Esophagus squamous epithelium (tissue), 5 donors: ENCODE data around the gene EGR4. TPM values are rescaled to one million over a fixed set of nuclear protein-coding genes. Genes with fewer than 3 reads are reported as not detected.

Experiments
- DNase-seq: peaks from one replicate; lab custom pipeline; 2025; lab: John Stamatoyannopoulos, UW
- H3K27ac ChIP-seq, 4 donors: fragments of 200-600 bp; sonication (generic); one replicate each; pipeline ENCODE4 v1.5.1; 2016 to 2019; ENCODE audit warnings: mild to moderate bottlenecking in 1 of 4
- H3K27me3 ChIP-seq, 4 donors: fragments of 200-600 bp; sonication (generic); 1 replicate in 3 of 4; 2 replicates in 1 of 4; pipeline versions ENCODE4 v1.5.1 to v1.6.0; 2017 to 2021; ENCODE audit warnings: antibody characterized with exemption in 1 of 4
- H3K36me3 ChIP-seq, 3 donors: fragments of 200-600 bp; sonication (generic); one replicate each; pipeline ENCODE4 v1.5.1; 2016 to 2019
- H3K4me1 ChIP-seq, 3 donors: fragments of 200-600 bp; sonication (generic); one replicate each; pipeline ENCODE4 v1.5.1; 2017 to 2019
- H3K4me3 ChIP-seq, 4 donors: fragments of 200-600 bp; sonication (generic); 1 replicate in 3 of 4; 2 replicates in 1 of 4; pipeline ENCODE4 v1.5.1; 2016 to 2019; ENCODE audit warnings: mild to moderate bottlenecking in 2 of 4, moderate library complexity in 1 of 4
- H3K9me3 ChIP-seq, 3 donors: fragments of 200-600 bp; sonication (generic); one replicate each; pipeline ENCODE4 v1.5.1; 2016 to 2019
- POLR2A ChIP-seq, 4 donors: fragments of 450-650 bp; IDR thresholded peaks; one replicate each; pipeline ENCODE4 v1.6.1; 2017; ENCODE audit warnings: antibody characterized with exemption in 4 of 4, mild to moderate bottlenecking in 4 of 4, moderate library complexity in 3 of 4
- WGBS, 2 donors: methylation state at CpG; one replicate each; pipeline ENCODE4 v1.1.5; 2018; 5-methylcytosine and 5-hydroxymethylcytosine counted together
- intact Hi-C: fragments of 100-400 bp; cut with DNase I; formaldehyde crosslinking; loops from one replicate; pipeline ENCODE4 v1.15.0; 2022
- total RNA-seq, 4 donors: library from RNA; depleted of rRNA; stranded (reverse); fragments of >200 nt; gene quantifications; one replicate each; pipeline ENCODE4 v1.1.0, GENCODE V29; 2016
- TF ChIP-seq, protein P1 (sequence below), 6 experiments: fragments of 450-650 bp in 4 of 6; fragments of 200-600 bp in 2 of 6; sonication (generic) in 2 of 6; IDR thresholded peaks; one replicate each; pipeline ENCODE4 v1.5.1; 2016 to 2019; ENCODE audit warnings: antibody characterized with exemption in 6 of 6, mild to moderate bottlenecking in 4 of 6, moderate library complexity in 4 of 6
- donor health status: DM: yes; HTN: yes; CAD: no.

The EGR4 gene
- total RNA-seq, 4 donors from 2014 or later: 0.26 TPM; not detected in 3

- no peaks in the 10 kb centered on the region for H3K4me1 ChIP-seq
- no peak for TF ChIP-seq POLR2A (IDR thresholded peaks at IDR 0.05)
- TF ChIP-seq, protein P1, sequence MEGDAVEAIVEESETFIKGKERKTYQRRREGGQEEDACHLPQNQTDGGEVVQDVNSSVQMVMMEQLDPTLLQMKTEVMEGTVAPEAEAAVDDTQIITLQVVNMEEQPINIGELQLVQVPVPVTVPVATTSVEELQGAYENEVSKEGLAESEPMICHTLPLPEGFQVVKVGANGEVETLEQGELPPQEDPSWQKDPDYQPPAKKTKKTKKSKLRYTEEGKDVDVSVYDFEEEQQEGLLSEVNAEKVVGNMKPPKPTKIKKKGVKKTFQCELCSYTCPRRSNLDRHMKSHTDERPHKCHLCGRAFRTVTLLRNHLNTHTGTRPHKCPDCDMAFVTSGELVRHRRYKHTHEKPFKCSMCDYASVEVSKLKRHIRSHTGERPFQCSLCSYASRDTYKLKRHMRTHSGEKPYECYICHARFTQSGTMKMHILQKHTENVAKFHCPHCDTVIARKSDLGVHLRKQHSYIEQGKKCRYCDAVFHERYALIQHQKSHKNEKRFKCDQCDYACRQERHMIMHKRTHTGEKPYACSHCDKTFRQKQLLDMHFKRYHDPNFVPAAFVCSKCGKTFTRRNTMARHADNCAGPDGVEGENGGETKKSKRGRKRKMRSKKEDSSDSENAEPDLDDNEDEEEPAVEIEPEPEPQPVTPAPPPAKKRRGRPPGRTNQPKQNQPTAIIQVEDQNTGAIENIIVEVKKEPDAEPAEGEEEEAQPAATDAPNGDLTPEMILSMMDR (IDR thresholded peaks at IDR 0.05): no peak
- WGBS, 2 donors: 53 to 59% methylated on average over 2 of the region's 2 CpGs
- intact Hi-C loops: no loop called here
- no peaks in the 10 kb centered on the region for H3K9me3 ChIP-seq
- no peak overlapping the region for H3K27ac ChIP-seq
- DNase-seq: no peak
- H3K27me3 ChIP-seq: peaks cover 0 to 4% (median 0%) of the 10 kb centered on the region in 4 donors
- H3K4me3 ChIP-seq: no peak overlapping the region
- H3K36me3 ChIP-seq: no peaks in the 10 kb centered on the region
Observed at GRCh38 chr2:73334045-73334444, 40.7 kb upstream of the EGR4 start.

DNA sequence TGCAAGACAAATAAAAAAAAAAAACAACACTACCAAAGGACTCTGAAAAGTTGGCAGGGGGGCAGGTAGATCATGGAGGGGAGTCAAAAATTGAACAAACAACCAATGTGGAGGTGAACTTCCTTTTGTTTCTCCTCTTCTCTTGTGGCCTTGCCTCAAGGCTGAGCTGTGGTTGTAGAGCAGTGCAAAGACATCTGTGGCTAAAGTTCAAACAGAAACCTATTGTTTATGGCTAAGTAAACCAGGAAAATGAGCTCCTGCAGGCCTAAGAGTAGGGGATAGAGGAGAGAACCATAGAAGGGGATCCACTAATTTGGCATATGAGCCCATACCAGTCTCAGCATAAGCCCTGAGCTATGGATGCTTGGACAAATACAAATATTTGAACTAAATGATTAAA, 40.2 kb upstream of the EGR4 start:
- no peak for TF ChIP-seq POLR2A (IDR thresholded peaks at IDR 0.05)
- TF ChIP-seq, protein P1 (IDR thresholded peaks at IDR 0.05): no peak
- Histone ChIP-seq H3K4me1 (no peaks in the 10 kb centered on the region), H3K4me3 (no peak overlapping the region), H3K27ac (no peak overlapping the region), H3K36me3 (no peaks in the 10 kb centered on the region), H3K27me3 (peaks cover 0 to 4% (median 0%) of the 10 kb centered on the region in 4 donors), H3K9me3 (no peaks in the 10 kb centered on the region)
- no peak for DNase-seq
- intact Hi-C loops: no loop called here

- peaks cover 0 to 56% (median 0%) of the 10 kb centered on the region in 4 donors for H3K27me3 ChIP-seq
- intact Hi-C loops: no loop called here
- H3K4me3 ChIP-seq: no peak overlapping the region
- no peak for TF ChIP-seq POLR2A (IDR thresholded peaks at IDR 0.05)
- TF ChIP-seq, protein P1 (IDR thresholded peaks at IDR 0.05): no peak
- DNase-seq: no peak
- H3K9me3 ChIP-seq: no peaks in the 10 kb centered on the region
- H3K27ac ChIP-seq: no peak overlapping the region
- WGBS, 2 donors: 49 to 59% methylated on average over 13 of the region's 13 CpGs
- H3K4me1 ChIP-seq: no peaks in the 10 kb centered on the region
- H3K36me3 ChIP-seq: no peaks in the 10 kb centered on the region
Observed at GRCh38 chr2:73324126-73324725, 30.9 kb upstream of the EGR4 start.

GRCh38 chr2:73323551-73323950, 30.2 kb upstream of the EGR4 start:
- H3K9me3 ChIP-seq: no peaks in the 10 kb centered on the region
- H3K4me3 ChIP-seq: no peak overlapping the region
- H3K27me3 ChIP-seq: peaks cover 0 to 55% (median 0%) of the 10 kb centered on the region in 4 donors
- WGBS, 2 donors: 69 to 70% methylated on average over 5 of the region's 5 CpGs
- TF ChIP-seq, protein P1 (IDR thresholded peaks at IDR 0.05): no peak
- no peak for TF ChIP-seq POLR2A (IDR thresholded peaks at IDR 0.05)
- no peak overlapping the region for H3K27ac ChIP-seq
- intact Hi-C loops: no loop called here
- no peak for DNase-seq
- H3K4me1 ChIP-seq: no peaks in the 10 kb centered on the region
- H3K36me3 ChIP-seq: no peaks in the 10 kb centered on the region

- intact Hi-C loops: no loop called here
- no peaks in the 10 kb centered on the region for H3K9me3 ChIP-seq
- 90 to 94% methylated on average over 2 of the region's 2 CpGs for WGBS, 2 donors
Observed at GRCh38 chr2:73314441-73314840, 21.1 kb upstream of the EGR4 start.

More at GRCh38 chr2:73314441-73314840, 21.1 kb upstream of the EGR4 start:
- no peak overlapping the region for H3K27ac ChIP-seq
- H3K27me3 ChIP-seq: peaks cover 0 to 27% (median 0%) of the 10 kb centered on the region in 4 donors
- no peak for DNase-seq
- no peaks in the 10 kb centered on the region for H3K4me1 ChIP-seq
- H3K36me3 ChIP-seq: no peaks in the 10 kb centered on the region
- TF ChIP-seq, protein P1 (IDR thresholded peaks at IDR 0.05): no peak
- no peak for TF ChIP-seq POLR2A (IDR thresholded peaks at IDR 0.05)
- H3K4me3 ChIP-seq: no peak overlapping the region
